ENCODE data around the gene BBS9. TPM values are rescaled to one million over a fixed set of nuclear protein-coding genes. Genes with fewer than 3 reads are reported as not detected.

Gene BBS9
- total and polyA plus RNA-seq, 2 of the 4 experiments (the other 2 are of a cell fraction): 7.9 to 9.5 TPM

- CTCF ChIA-PET: no interaction called here
- H3K4me3 ChIP-seq (ENCODE audit: insufficient read depth, low read depth, low read length): no peak overlapping the region
- no peaks in the 10 kb centered on the region for H3K36me3 ChIP-seq (ENCODE audit: control insufficient read depth, insufficient read depth, low read length)
- H3K18ac ChIP-seq (ENCODE audit: low read depth, low read length): no peak overlapping the region
- no peak overlapping the region for H2BK20ac ChIP-seq (ENCODE audit: low read depth, low read length)
- no peaks in the 10 kb centered on the region for H3K27me3 ChIP-seq (ENCODE audit: control insufficient read depth, insufficient read depth, low read length)
- no peak overlapping the region for H2AK5ac ChIP-seq (ENCODE audit: low read depth, low read length)
- DNase-seq (no peak), ATAC-seq (ENCODE audit: low read depth) (no peak)
- H3K4me1 ChIP-seq (ENCODE audit: control insufficient read depth, insufficient read depth, low read length): no peaks in the 10 kb centered on the region
- no peak overlapping the region for H3K27ac ChIP-seq (ENCODE audit: insufficient read depth, low read length)
- no peak overlapping the region for H2BK15ac ChIP-seq (ENCODE audit: low read depth, low read length)
- dilution Hi-C loops (cut with HindIII; ENCODE audit: low sequenced_read_pairs, unreplicated experiment) (no loop called here), in situ Hi-C loops (cut with MboI; ENCODE audit: low sequenced_read_pairs) (no loop called here), intact Hi-C loops (cut with micrococcal nuclease) (no loop called here)
- H2BK120ac ChIP-seq (ENCODE audit: low read depth, low read length): no peak overlapping the region
- POLR2A ChIA-PET (ENCODE audit: unreplicated experiment): no interaction called here
- no CpG with 5 or more reads among the region's 1 CpG for WGBS, 2 experiments (ENCODE audit: extremely low coverage in 2 of 2, insufficient read length in 1 of 2)
- no TSS peak for BruUV-seq (replicated peaks)
- H3K14ac ChIP-seq (replicated peaks; ENCODE audit: low read depth, low read length): no peak overlapping the region
- H4K91ac ChIP-seq (ENCODE audit: insufficient read depth, low read depth, low read length): no peak overlapping the region
- no peaks in the 10 kb centered on the region for H4K20me1 ChIP-seq (ENCODE audit: insufficient read depth, low read length)
- no peak overlapping the region for H3K4me2 ChIP-seq (ENCODE audit: low read depth, low read length)
- TF ChIP-seq MAZ (IDR thresholded peaks at IDR 0.05; ENCODE audit: borderline replicate concordance, low read depth, low read length) (no peak), RCOR1 (IDR thresholded peaks at IDR 0.05; ENCODE audit: insufficient replicate concordance, low read length) (no peak), POLR2A (IDR thresholded peaks at IDR 0.05; ENCODE audit: low read depth, low read length) (no peak), RAD21 (IDR thresholded peaks at IDR 0.05; ENCODE audit: low read length) (no peak), SMC3 (IDR thresholded peaks at IDR 0.05; ENCODE audit: low read depth, low read length) (no peak), ELK1 (IDR thresholded peaks at IDR 0.05; ENCODE audit: borderline replicate concordance, low read depth, low read length) (no peak), BHLHE40 (IDR thresholded peaks at IDR 0.05; ENCODE audit: low read depth, low read length) (no peak), CEBPB (IDR thresholded peaks at IDR 0.05; ENCODE audit: low read depth, low read length) (no peak), RFX5 (IDR thresholded peaks at IDR 0.05; ENCODE audit: low read depth, low read length) (no peak), NFE2L2 (IDR thresholded peaks at IDR 0.05; ENCODE audit: low read depth, low read length) (no peak), MAFK (IDR thresholded peaks at IDR 0.05; ENCODE audit: low read depth, low read length) (no peak), CHD1 (IDR thresholded peaks at IDR 0.05; ENCODE audit: low read depth, low read length) (no peak), MXI1 (IDR thresholded peaks at IDR 0.05; ENCODE audit: borderline replicate concordance, low read depth, low read length) (no peak), FOS (IDR thresholded peaks at IDR 0.05; ENCODE audit: low read depth, low read length) (no peak)
- TF ChIP-seq, protein P1, sequence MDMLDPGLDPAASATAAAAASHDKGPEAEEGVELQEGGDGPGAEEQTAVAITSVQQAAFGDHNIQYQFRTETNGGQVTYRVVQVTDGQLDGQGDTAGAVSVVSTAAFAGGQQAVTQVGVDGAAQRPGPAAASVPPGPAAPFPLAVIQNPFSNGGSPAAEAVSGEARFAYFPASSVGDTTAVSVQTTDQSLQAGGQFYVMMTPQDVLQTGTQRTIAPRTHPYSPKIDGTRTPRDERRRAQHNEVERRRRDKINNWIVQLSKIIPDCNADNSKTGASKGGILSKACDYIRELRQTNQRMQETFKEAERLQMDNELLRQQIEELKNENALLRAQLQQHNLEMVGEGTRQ (IDR thresholded peaks at IDR 0.05; ENCODE audit: low read depth, low read length): no peak
- TF ChIP-seq, protein P2, sequence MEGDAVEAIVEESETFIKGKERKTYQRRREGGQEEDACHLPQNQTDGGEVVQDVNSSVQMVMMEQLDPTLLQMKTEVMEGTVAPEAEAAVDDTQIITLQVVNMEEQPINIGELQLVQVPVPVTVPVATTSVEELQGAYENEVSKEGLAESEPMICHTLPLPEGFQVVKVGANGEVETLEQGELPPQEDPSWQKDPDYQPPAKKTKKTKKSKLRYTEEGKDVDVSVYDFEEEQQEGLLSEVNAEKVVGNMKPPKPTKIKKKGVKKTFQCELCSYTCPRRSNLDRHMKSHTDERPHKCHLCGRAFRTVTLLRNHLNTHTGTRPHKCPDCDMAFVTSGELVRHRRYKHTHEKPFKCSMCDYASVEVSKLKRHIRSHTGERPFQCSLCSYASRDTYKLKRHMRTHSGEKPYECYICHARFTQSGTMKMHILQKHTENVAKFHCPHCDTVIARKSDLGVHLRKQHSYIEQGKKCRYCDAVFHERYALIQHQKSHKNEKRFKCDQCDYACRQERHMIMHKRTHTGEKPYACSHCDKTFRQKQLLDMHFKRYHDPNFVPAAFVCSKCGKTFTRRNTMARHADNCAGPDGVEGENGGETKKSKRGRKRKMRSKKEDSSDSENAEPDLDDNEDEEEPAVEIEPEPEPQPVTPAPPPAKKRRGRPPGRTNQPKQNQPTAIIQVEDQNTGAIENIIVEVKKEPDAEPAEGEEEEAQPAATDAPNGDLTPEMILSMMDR (conservative IDR thresholded peaks at IDR 0.05; ENCODE audit: low read depth, low read length): no peak
- H2AFZ ChIP-seq (replicated peaks; ENCODE audit: low read length, poor library complexity): no peak overlapping the region
- H3K9me1 ChIP-seq (ENCODE audit: insufficient read depth, low read length): no peaks in the 10 kb centered on the region
- H3K9ac ChIP-seq (ENCODE audit: low read depth, low read length): no peak overlapping the region
- H3K56ac ChIP-seq (ENCODE audit: extremely low read depth, insufficient read depth, low read length): no peak overlapping the region
- no peak overlapping the region for H4K8ac ChIP-seq (ENCODE audit: low read depth in 2 of 2, low read length in 2 of 2)
- H2BK5ac ChIP-seq (ENCODE audit: low read depth, low read length, poor library complexity, severe bottlenecking): no peak overlapping the region
- H3K23ac ChIP-seq (ENCODE audit: low read depth, low read length): no peak overlapping the region
- no peak overlapping the region for H3K4ac ChIP-seq (ENCODE audit: low read depth, low read length)
- H2AK9ac ChIP-seq (replicated peaks; ENCODE audit: low read depth, low read length, poor library complexity): no peak overlapping the region
- no peaks in the 10 kb centered on the region for H3K79me1 ChIP-seq (ENCODE audit: low read depth in 1 of 2, low read length in 2 of 2)
- no peaks in the 10 kb centered on the region for H3K9me3 ChIP-seq (ENCODE audit: control insufficient read depth, insufficient read depth, low read length)
- H4K5ac ChIP-seq (ENCODE audit: low read depth, low read length): no peak overlapping the region
Observed at GRCh38 chr7:33327427-33327826, 198.1 kb downstream of the BBS9 start.
